DOHH2 (cell line): Measurements from ENCODE around the gene TSPAN4.

Source experiments
- H3F3A ChIP-seq: fragments of 200-600 bp; sonication (generic), shearing (Covaris generic); 2 replicates; pipeline ENCODE4 v1.6.0; 2016; ENCODE audit warnings: antibody characterized with exemption, mild to moderate bottlenecking; ENCODE audit not compliant: control insufficient read depth, insufficient read depth
- H3K27ac ChIP-seq: fragments of 200-600 bp; sonication (generic); 2 replicates; pipeline ENCODE4 v1.5.1; 2014; ENCODE audit warnings: low read depth, mild to moderate bottlenecking, low read length, moderate library complexity
- H3K27me3 ChIP-seq: fragments of 200-600 bp; sonication (generic); 2 replicates; pipeline ENCODE4 v1.6.1; 2014; ENCODE audit warnings: mild to moderate bottlenecking, low read length, mixed read lengths; ENCODE audit not compliant: control insufficient read depth
- H3K36me3 ChIP-seq: fragments of 200-600 bp; sonication (generic); 2 replicates; pipeline ENCODE4 v1.6.1; 2014; ENCODE audit warnings: mild to moderate bottlenecking, low read length, moderate library complexity, mixed read lengths; ENCODE audit not compliant: control insufficient read depth
- H3K4me1 ChIP-seq: fragments of 200-600 bp; sonication (generic); 2 replicates; pipeline ENCODE4 v1.6.1; 2014; ENCODE audit warnings: mild to moderate bottlenecking, low read length, mixed read lengths; ENCODE audit not compliant: control insufficient read depth
- H3K4me2 ChIP-seq: fragments of 200-600 bp; sonication (generic); 2 replicates; pipeline ENCODE4 v1.6.0; 2014; ENCODE audit warnings: mild to moderate bottlenecking, low read length, moderate library complexity
- H3K4me3 ChIP-seq: fragments of 200-600 bp; sonication (generic); 2 replicates; pipeline ENCODE4 v1.5.1; 2014; ENCODE audit warnings: mild to moderate bottlenecking, low read length, mixed read lengths
- H3K79me2 ChIP-seq: fragments of 200-600 bp; sonication (generic); 2 replicates; pipeline ENCODE4 v1.6.1; 2014; ENCODE audit warnings: mild to moderate bottlenecking, low read length, mixed read lengths; ENCODE audit not compliant: control insufficient read depth
- H3K9me2 ChIP-seq: fragments of 200-600 bp; sonication (generic); replicated peaks from 2 replicates; pipeline ENCODE4 v1.6.1; 2014; ENCODE audit warnings: mild to moderate bottlenecking, low read length, mixed read lengths; ENCODE audit not compliant: control insufficient read depth
- H3K9me3 ChIP-seq: fragments of 200-600 bp; sonication (generic); 2 replicates; pipeline ENCODE4 v1.6.1; 2014; ENCODE audit warnings: antibody characterized with exemption, low read length, mixed read lengths; ENCODE audit not compliant: control insufficient read depth, insufficient read depth
- H4K20me1 ChIP-seq: fragments of 200-600 bp; sonication (generic); 2 replicates; pipeline ENCODE4 v1.6.0; 2014; ENCODE audit warnings: low read depth, mild to moderate bottlenecking, antibody characterized with exemption, low read length, moderate library complexity; ENCODE audit not compliant: control insufficient read depth, insufficient read depth
- EZH2phosphoT487 ChIP-seq: fragments of 200-600 bp; sonication (generic); IDR thresholded peaks from 2 replicates; pipeline ENCODE4 v1.6.1; 2017; ENCODE audit warnings: borderline replicate concordance, mild to moderate bottlenecking, antibody characterized with exemption, low read length, moderate library complexity, mixed read lengths
- TF ChIP-seq, protein P1 (sequence below): fragments of 200-600 bp; sonication (generic); IDR thresholded peaks from one replicate; pipeline ENCODE4 v1.5.1; 2014; ENCODE audit warnings: antibody characterized with exemption, mild to moderate bottlenecking, low read depth, low read length; ENCODE audit not compliant: poor library complexity, severe bottlenecking

Gene TSPAN4

DNA sequence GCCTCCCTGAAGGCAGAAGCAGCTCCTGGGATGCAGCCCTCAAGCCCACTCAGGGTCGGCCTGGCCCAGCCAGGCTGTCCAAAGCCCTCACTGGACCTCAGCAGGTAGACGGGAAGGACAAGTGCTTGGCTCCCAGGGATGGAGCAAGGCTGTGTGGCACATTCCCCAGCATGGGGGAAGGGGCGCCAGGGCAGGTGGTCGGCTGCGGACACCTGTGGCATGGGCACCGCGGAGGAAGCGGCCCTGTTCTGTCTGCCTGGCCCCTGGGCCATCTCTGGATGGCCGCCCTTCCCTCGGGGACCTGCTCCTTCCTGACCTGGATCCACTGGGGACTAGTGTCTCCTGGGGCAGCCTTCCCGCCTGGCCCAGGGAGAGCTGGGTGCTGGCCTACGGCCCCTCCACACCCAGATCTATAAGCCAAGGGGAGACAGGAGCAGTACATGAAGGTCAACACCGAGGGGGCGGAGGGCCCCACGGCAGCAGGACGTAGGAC lies 42.0 kb downstream of the TSPAN4 start:
- no peaks in the 10 kb centered on the region for H3K9me3 ChIP-seq
- H3K36me3 ChIP-seq = peaks cover 35% of the 10 kb centered on the region
- H4K20me1 ChIP-seq = no peaks in the 10 kb centered on the region
- H3F3A ChIP-seq = no peaks in the 10 kb centered on the region
- H3K4me3 ChIP-seq = no peak overlapping the region
- no peaks in the 10 kb centered on the region for H3K4me1 ChIP-seq
- H3K79me2 ChIP-seq = no peaks in the 10 kb centered on the region
- no peak overlapping the region for H3K4me2 ChIP-seq
- H3K27me3 ChIP-seq = no peaks in the 10 kb centered on the region
- H3K27ac ChIP-seq = no peak overlapping the region
- no peaks in the 10 kb centered on the region for H3K9me2 ChIP-seq
- no peak for TF ChIP-seq EZH2phosphoT487
- TF ChIP-seq, protein P1, sequence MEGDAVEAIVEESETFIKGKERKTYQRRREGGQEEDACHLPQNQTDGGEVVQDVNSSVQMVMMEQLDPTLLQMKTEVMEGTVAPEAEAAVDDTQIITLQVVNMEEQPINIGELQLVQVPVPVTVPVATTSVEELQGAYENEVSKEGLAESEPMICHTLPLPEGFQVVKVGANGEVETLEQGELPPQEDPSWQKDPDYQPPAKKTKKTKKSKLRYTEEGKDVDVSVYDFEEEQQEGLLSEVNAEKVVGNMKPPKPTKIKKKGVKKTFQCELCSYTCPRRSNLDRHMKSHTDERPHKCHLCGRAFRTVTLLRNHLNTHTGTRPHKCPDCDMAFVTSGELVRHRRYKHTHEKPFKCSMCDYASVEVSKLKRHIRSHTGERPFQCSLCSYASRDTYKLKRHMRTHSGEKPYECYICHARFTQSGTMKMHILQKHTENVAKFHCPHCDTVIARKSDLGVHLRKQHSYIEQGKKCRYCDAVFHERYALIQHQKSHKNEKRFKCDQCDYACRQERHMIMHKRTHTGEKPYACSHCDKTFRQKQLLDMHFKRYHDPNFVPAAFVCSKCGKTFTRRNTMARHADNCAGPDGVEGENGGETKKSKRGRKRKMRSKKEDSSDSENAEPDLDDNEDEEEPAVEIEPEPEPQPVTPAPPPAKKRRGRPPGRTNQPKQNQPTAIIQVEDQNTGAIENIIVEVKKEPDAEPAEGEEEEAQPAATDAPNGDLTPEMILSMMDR = no peak

DNA sequence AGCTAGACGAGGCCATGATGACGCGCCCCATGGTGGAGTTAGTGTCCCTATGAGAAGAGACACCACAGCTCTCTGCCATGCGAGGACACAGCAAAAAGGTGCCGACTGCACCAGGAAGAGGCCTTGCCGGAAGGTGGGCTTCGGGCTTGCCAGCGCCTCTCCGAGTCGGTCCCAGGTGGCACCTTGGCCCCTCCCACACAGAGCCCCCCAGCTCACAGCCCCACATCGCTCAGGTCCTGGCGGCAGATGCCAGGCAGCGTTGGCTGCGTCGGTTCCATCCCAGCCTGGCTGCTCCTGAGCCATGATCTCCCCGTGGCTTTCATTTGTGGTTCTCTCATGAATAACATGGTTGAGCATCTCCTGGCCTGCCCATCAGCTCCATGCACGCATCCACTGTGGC lies 43.9 kb downstream of the TSPAN4 start:
- Histone ChIP-seq H3K9me3 (no peaks in the 10 kb centered on the region), H3K4me2 (no peak overlapping the region), H3K36me3 (peaks cover 23% of the 10 kb centered on the region), H4K20me1 (no peaks in the 10 kb centered on the region), H3K4me1 (no peaks in the 10 kb centered on the region), H3K4me3 (no peak overlapping the region), H3F3A (no peaks in the 10 kb centered on the region), H3K79me2 (no peaks in the 10 kb centered on the region), H3K27me3 (no peaks in the 10 kb centered on the region), H3K9me2 (no peaks in the 10 kb centered on the region), H3K27ac (no peak overlapping the region)
- TF ChIP-seq, protein P1 = no peak
- TF ChIP-seq EZH2phosphoT487 = no peak

DNA sequence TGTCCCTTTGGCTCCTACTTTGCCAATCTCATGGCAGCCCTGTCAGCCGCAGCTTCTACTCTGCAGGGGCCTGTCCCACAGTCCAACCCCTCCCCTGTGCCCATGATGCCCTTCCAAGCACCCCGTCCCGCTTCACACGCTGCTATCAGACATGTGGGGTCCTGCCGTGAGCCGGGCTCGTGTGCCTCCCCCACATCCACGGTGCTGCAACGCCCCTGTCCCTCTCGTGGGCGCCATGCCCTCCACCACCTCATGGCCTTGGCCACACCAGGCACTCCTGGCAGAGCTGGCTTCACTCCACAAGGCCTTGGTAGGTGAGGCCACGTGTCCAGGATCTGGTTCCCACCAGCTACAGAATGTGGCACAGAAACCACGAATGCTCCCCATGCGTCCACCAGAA lies 44.9 kb downstream of the TSPAN4 start:
- Histone ChIP-seq H3F3A (no peaks in the 10 kb centered on the region), H3K27me3 (no peaks in the 10 kb centered on the region), H3K27ac (no peak overlapping the region), H3K9me2 (no peaks in the 10 kb centered on the region), H4K20me1 (no peaks in the 10 kb centered on the region), H3K4me3 (no peak overlapping the region), H3K4me2 (no peak overlapping the region), H3K36me3 (peaks cover 23% of the 10 kb centered on the region), H3K79me2 (no peaks in the 10 kb centered on the region), H3K4me1 (no peaks in the 10 kb centered on the region), H3K9me3 (no peaks in the 10 kb centered on the region)
- TF ChIP-seq, protein P1 = no peak
- TF ChIP-seq EZH2phosphoT487 = no peak
